NCI-H2196 (cell line): ENCODE data around the gene SHB.
"Not testable (repeated sequence)": the region's sequence is repeated elsewhere in the genome, so short reads cannot be mapped to it uniquely, and the experiment has no call there.

ENCODE experiments used
- DNase-seq: peaks from one replicate; lab custom pipeline; 2025; ENCODE audit not compliant: unreplicated experiment; lab: John Stamatoyannopoulos, UW

Gene SHB

GRCh38 chr9:37921546-37922300, 147.3 kb downstream of the SHB start:
- DNase-seq, result no peak

- DNase-seq, result no peak
These were observed 147.9 kb downstream of the SHB start for GRCh38 chr9:37921168-37921510.

GRCh38 chr9:37920471-37921167, 148.4 kb downstream of the SHB start:
- DNase-seq, result peak; percentile 19

- no peak for DNase-seq
These were observed 149.1 kb downstream of the SHB start for GRCh38 chr9:37919956-37920335.

GRCh38 chr9:37919246-37919955, 149.6 kb downstream of the SHB start:
- no peak for DNase-seq

GRCh38 chr9:37918665-37919170, 150.3 kb downstream of the SHB start:
- DNase-seq, result no peak

GRCh38 chr9:37917801-37918664, 151.0 kb downstream of the SHB start:
- no peak for DNase-seq

- no peak for DNase-seq
These were observed 151.7 kb downstream of the SHB start for GRCh38 chr9:37917313-37917731.

GRCh38 chr9:37916471-37917312, 152.3 kb downstream of the SHB start:
- no peak for DNase-seq

- no peak for DNase-seq
These were observed 153.0 kb downstream of the SHB start for GRCh38 chr9:37915911-37916470.

- DNase-seq, result no peak
These were observed 154.2 kb downstream of the SHB start for GRCh38 chr9:37914701-37915358.

GRCh38 chr9:37914154-37914551, 154.9 kb downstream of the SHB start:
- DNase-seq, result no peak

- peak; percentile 82 for DNase-seq
These were observed 155.4 kb downstream of the SHB start for GRCh38 chr9:37913480-37914153.

- DNase-seq, result no peak
These were observed 157.8 kb downstream of the SHB start for GRCh38 chr9:37911271-37911681.

GRCh38 chr9:37910271-37910670, 158.8 kb downstream of the SHB start:
- no peak for DNase-seq

- not testable (repeated sequence) for DNase-seq
These were observed 159.2 kb downstream of the SHB start for GRCh38 chr9:37909836-37910235.

GRCh38 chr9:37909326-37909725, 159.7 kb downstream of the SHB start:
- no peak for DNase-seq

- no peak for DNase-seq
These were observed 160.3 kb downstream of the SHB start for GRCh38 chr9:37908698-37909186.
